NCI-H187 (cell line): ENCODE data around the gene GALK1.
A peak's percentile ranks its signal among the peaks of the same experiment; 100 is the strongest.
"Not testable (repeated sequence)": the region's sequence is repeated elsewhere in the genome, so short reads cannot be mapped to it uniquely, and the experiment has no call there.

ENCODE experiments used
- DNase-seq, 2 experiments: peaks; one replicate each; lab custom pipeline; 2025; lab: John Stamatoyannopoulos, UW

Gene GALK1

GRCh38 chr17:75764711-75765421 is at the start of gene GALK1:
Gene GALK1 (minus strand): TSS chr17:75765192. CDS start chr17:75765136, 56 bp downstream.
- peak in 1 of 2 experiments; percentile 27 for DNase-seq

DNA sequence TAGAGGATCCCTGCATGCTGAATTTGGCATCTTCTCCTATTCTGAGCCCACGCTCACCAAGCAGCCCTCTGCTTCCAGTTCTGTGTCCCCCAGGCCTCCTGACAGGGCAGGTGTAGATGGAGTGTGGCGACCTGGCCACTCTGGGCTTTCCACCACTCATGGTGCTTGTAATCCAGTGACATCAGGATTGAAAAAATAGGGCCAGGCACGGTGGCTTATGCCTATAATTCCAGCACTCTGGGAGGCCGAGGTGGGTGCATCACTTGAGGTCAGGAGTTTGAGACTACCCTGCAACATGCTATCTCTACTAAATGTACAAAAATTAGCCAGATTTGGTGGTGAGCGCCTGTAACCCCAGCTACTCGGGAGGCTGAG is 49.0 kb upstream of the GALK1 start:
- no peak for DNase-seq

GRCh38 chr17:75813081-75814020 is 48.4 kb upstream of the GALK1 start:
- no peak for DNase-seq

DNA sequence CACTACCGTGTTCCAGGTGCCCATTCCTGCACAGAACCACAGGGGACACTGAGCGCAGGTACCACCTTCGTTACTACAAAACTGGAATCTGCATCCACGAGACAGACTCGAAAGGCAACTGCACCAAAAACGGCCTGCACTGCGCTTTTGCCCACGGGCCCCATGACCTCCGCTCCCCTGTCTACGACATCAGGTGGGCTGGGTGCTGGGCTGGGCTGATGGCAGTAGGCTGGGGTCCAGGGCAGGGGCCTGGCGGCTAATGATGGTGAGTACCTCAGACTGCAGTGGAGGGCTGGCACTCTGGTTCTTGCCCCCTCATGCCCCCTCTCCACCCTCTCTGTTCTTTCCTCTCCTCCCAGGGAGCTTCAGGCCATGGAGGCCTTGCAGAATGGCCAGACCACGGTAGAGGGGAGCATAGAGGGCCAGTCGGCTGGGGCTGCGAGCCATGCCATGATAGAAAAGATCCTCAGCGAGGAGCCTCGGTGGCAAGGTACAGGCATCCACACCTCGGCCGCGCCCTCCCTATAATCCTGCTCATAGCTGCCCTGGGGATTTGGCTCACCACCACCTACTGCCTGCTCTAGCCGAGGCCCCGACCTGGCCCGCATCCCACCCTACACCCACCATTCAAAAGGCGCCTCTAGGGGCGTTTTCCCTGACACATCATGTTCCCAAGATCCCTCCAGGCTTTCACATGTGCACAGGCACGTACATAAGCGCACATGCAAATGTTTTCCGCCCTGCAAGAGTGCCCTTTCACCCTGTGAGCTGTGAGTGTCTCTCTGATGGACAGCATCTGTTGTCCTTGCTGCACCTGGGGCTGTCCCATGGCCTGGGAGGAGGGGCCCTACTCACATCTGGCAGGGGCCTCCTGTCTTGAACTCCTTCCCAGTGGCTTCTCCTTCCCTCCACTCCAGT is 47.4 kb upstream of the GALK1 start:
- no peak for DNase-seq

- DNase-seq, result no peak
Observed at GRCh38 chr17:75811174-75811573, 46.2 kb upstream of the GALK1 start.

- not testable (repeated sequence) for DNase-seq
Observed at GRCh38 chr17:75810756-75811155, 45.8 kb upstream of the GALK1 start.

- DNase-seq, result no peak
Observed at GRCh38 chr17:75810216-75810615, 45.2 kb upstream of the GALK1 start.

DNA sequence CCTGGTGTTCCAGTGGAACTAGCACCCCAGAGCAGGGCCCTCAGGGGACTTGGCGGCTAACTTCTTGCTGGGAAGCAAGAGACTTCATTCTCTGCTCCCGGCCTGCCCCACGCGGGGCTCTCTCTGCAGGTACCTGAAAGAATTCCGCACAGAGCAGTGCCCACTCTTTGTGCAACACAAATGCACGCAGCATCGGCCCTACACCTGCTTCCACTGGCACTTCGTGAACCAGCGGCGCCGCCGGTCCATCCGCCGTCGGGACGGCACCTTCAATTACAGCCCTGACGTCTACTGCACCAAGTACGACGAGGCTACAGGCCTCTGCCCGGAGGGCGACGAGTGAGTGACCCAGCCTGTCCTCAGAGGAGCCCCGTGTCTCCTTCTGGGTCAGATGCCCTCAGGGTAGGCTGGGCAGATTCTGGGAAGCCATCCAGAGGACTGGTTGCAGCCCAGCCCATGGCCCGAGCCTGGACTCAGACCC is 44.7 kb upstream of the GALK1 start:
- no peak for DNase-seq

GRCh38 chr17:75808905-75809621 is 44.1 kb upstream of the GALK1 start:
- DNase-seq, result peak; percentile 6 to 16

- DNase-seq, result no peak
Observed at GRCh38 chr17:75808549-75808904, 43.5 kb upstream of the GALK1 start.

GRCh38 chr17:75807861-75808260 is 42.9 kb upstream of the GALK1 start:
- DNase-seq, result no peak

GRCh38 chr17:75806822-75807500 is 42.0 kb upstream of the GALK1 start:
- DNase-seq, result no peak

GRCh38 chr17:75803883-75804282 is 38.9 kb upstream of the GALK1 start:
- DNase-seq, result no peak

DNA sequence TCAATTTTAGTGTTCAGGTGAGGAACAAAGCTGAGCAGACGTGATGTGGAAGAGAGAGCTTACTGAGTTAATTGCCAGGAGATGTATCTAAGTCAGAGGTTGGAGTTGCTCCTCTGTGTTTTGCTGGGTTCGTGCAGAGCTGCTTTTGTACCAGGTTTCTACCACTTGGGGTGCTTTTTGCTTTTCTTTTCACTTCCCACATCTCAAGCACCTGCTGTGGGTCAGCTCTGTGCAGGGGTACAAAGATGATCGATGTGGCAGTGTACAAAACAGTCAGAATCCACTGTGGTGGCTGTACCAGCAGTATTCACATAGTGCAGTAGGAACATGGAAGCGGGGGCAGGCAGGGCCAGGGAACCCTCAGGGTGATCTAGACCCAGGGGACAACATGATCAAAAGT is 34.4 kb upstream of the GALK1 start:
- DNase-seq, result no peak

- no peak for DNase-seq
Observed at GRCh38 chr17:75795820-75796607, 31.0 kb upstream of the GALK1 start.

- DNase-seq, result no peak
Observed at GRCh38 chr17:75793460-75793859, 28.5 kb upstream of the GALK1 start.

- DNase-seq, result no peak
Observed at GRCh38 chr17:75791254-75791653, 26.3 kb upstream of the GALK1 start.

DNA sequence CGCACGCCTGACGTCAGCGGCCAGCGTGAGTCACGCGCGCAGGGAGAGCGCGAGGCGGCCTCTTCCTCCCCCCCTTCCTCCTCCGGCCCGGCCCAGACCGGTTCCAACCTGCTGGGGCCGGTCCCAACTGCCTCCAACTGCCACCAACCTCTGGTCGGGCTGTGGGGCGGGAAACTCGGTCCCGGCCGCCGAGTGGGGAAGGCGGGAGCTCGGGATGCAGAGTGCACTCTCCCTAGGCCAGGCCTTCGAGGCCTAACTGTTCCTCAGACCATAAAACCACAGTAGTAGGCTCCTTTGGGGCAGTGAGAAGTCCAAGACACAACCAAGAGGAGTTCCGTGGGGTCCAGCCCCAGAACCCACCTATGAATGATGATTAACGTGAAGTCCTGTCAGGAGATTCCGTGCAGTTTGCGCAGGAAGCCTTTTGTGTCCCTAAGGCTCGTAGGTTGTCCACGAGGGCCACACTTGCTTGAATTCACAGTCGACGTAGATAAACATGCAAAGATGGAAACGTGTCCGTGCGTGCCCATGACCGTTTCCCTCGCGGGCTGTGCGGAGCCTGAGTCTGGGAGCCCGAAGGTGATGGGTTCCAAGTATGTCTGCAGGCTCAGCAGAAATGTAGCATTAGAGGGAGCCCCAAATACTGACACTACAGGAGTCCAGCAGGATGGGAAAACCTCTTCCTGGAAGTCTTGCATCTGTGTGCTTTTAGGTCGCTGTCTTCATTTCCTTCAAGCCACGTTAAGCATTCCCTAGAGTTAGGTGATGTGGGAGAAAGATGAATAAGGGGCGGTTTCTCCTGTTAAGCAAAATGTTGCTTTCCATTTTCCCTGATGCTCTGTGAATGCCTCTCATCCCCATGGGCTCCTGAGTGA is 20.3 kb upstream of the GALK1 start:
- peak; percentile 81 to 93 for DNase-seq

DNA sequence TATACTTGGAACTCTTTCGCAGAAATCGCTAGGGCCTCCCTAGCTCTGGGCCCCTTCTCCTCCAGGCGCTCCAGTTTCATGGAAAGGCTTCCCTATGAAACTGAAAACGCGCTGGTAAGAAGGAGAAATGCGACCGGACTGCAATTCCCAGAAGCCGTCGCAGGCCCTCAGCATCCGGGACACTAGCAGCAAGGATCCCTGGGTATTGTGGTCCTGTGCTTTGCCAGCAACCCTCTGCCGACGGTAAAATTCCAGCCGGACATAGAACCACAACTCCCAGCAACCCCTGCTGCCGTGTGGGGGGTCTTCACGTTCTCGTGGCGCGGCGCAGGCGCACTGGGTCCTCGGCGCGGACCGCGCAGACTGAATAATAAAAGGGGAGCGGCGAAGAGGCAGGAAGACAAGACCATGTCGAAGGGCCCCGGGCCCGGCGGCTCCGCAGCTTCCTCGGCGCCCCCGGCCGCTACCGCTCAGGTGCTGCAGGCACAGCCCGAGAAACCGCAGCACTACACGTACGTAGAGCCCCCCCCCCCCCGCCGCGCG is 19.6 kb upstream of the GALK1 start, which contains the start of gene UNK:
TSS of gene UNK (plus strand) at position 334 of the 543 bp plus-strand sequence. CDS start at position 409, 75 bp downstream.
- peak; percentile 88 to 95 for DNase-seq
